ENCODE results near the gene OOSP2. TPM values are rescaled to one million over a fixed set of nuclear protein-coding genes. Genes with fewer than 3 reads are reported as not detected.
"Not testable (repeated sequence)": the region's sequence is repeated elsewhere in the genome, so short reads cannot be mapped to it uniquely, and the experiment has no call there.

Gene OOSP2
- total RNA-seq: not detected

- DNase-seq: no peak
Observed at GRCh38 chr11:60040109-60040508, at the start of gene OOSP2. Gene OOSP2 (plus strand): TSS chr11:60040409. CDS start chr11:60040460, 51 bp downstream.

- no peak for DNase-seq
Observed at GRCh38 chr11:59990421-59990820, 49.8 kb upstream of the OOSP2 start.

- DNase-seq: no peak
Observed at GRCh38 chr11:59992425-59992824, 47.8 kb upstream of the OOSP2 start.

DNA sequence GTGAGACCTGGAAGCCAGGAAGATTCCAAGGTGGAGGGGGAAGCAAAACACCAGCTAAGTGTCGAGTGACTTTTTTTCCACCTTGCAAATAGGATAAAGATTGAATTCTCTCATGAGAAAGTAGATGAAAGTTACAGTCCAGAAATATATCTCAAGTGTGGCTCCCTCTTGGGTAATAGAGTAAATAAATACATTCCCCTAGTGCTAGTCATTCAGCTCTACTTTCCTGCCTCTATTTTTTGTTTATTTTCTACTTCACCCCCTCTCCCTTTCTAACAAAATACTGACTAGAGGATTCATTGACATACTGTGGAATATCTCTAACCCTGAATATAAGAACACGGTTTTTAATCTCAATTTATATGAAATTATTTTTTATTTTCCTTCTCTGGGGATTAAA is 42.4 kb upstream of the OOSP2 start:
- no peak for DNase-seq

DNA sequence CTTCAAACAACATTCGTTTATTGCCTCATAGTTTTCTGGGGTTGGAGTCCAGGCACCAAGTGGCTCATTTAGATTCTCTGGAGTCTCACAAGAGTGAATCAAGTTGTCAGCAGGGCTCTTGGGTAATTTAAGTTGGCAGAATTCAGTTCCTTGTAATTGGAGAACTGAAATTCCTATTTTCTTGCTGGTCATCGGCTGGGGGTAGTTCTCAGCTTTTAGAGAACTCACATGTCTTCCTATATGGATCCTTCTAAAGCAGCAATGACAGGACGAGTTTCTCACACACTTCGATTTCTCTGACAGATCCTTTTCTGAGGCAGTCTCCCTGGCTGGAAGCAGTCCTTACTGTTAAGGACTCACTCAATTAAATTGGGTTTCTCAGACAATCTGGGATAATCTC is 40.5 kb upstream of the OOSP2 start:
- DNase-seq: no peak

- no peak for DNase-seq
Observed at GRCh38 chr11:60003729-60004128, 36.5 kb upstream of the OOSP2 start.

DNA sequence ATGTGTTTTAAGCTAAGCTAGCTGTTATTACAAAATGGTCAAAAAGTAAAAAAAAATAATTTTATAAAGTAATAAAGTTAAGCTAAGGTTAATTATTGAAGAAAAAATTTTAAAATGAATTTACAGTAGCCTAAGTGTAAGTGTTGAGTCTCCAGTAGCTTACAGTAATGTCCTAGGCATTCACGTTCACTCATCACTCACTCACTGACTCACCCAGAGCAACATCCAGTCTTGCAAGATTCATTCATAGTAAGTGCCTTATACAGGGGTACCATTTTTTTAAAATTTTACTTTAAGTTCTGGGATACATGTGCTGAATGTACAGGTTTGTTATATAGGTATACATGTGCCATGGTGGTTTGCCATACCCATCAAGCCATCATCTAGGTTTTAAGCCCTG is 34.8 kb upstream of the OOSP2 start:
- DNase-seq: no peak

- no peak for DNase-seq
Observed at GRCh38 chr11:60016881-60017280, 23.3 kb upstream of the OOSP2 start, which contains the start of gene OOSP4B. Gene OOSP4B (plus strand): TSS chr11:60017181.

GRCh38 chr11:60018058-60018457 is 22.2 kb upstream of the OOSP2 start:
- DNase-seq: no peak

GRCh38 chr11:60020376-60020775 is 19.8 kb upstream of the OOSP2 start:
- not testable (repeated sequence) for DNase-seq

- DNase-seq: no peak
Observed at GRCh38 chr11:60029015-60029632, 11.1 kb upstream of the OOSP2 start.

- not testable (repeated sequence) for DNase-seq
Observed at GRCh38 chr11:60050422-60050821, 10.2 kb downstream of the OOSP2 start.

DNA sequence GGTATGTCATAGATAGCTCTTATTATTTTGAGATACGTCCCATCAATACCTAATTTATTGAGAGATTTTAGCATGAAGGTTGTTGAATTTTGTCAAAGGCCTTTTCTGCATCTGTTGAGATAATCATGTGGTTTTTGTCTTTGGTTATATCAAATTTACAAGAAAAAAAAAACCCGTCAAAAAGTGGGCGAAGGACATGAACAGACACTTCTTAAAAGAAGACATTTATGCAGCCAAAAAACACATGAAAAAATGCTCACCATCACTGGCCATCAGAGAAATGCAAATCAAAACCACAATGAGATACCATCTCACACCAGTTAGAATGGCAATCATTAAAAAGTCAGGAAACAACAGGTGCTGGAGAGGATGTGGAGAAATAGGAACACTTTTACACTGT is 10.6 kb downstream of the OOSP2 start:
- DNase-seq: not testable (repeated sequence)

- DNase-seq: no peak
Observed at GRCh38 chr11:60056349-60056969, 16.2 kb downstream of the OOSP2 start, which contains the start of gene MS4A3. Gene MS4A3 (plus strand): TSS chr11:60056665. CDS start chr11:60061161, 4,496 bp downstream.

DNA sequence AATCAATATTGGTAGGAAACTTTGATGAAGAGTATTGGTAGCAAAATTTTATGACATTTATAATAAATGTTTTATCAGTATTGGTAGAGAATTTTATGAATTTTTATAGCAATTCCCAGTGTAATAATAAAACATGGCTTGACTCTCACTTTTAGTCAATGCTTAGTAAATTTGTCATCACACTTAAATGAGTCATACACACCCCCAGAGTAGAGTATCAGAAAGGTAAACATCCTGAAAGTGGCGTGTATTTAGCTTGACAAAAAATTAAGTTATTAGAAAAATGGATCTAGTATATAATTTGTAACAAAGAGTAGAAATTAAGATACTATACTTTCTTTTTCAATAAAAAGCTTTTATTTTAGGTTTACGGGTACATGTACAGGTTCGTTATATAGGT is 18.8 kb downstream of the OOSP2 start:
- no peak for DNase-seq

DNA sequence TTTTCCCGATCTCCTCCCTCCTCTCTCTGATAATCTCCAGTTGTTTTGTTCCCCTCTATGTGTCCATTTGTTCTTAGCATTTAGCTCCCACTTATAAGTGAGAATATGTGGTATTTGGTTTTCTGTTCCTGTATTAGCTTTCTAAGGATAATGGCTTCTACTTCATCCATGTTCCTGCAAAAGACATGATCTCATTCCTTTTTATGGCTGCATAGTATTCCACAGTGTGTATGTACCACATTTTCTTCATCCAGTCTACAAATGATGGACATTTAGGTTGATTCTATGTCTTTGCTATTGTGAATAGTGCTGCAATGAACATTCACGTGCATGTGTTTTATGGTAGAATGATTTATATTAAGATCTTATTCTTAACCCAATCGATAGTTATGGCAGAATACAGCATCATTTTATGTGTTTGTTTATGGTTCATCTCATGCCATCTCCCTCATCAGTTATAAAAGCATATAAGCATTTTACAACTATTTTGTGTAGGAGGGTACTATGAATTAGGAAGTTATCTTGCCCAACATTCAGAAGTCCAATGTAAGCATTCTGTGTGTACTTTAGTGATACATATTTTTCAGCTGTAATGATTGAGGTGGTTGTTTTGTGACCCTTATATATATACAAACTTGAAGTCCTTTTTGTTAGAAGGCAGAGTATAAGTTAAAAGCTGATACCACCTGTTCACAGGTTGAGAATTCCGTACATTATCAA is 19.5 kb downstream of the OOSP2 start:
- no peak for DNase-seq

DNA sequence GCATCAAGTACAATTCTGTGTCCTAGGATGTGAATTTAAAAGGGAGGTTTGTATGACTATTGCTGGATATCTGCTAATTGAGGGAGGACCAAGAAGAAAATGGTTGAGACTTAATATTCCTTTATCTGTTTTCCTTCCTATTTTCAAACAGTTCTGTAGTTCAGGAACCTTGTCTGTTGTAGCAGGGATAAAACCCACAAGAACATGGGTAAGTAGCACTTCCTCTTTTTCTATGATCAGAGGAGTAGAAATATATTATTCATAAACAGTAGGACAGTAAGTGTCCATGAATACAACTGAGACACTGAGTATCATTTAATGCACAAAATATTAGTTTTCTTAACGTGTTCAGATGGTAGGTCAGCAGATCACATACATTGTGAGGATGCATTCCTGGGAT is 23.9 kb downstream of the OOSP2 start:
- DNase-seq: no peak

GRCh38 chr11:60065801-60066200 is 25.6 kb downstream of the OOSP2 start:
- no peak for DNase-seq

GRCh38 chr11:60069450-60069849 is 29.2 kb downstream of the OOSP2 start:
- no peak for DNase-seq

- DNase-seq: not testable (repeated sequence)
Observed at GRCh38 chr11:60071644-60072043, 31.4 kb downstream of the OOSP2 start.

DNA sequence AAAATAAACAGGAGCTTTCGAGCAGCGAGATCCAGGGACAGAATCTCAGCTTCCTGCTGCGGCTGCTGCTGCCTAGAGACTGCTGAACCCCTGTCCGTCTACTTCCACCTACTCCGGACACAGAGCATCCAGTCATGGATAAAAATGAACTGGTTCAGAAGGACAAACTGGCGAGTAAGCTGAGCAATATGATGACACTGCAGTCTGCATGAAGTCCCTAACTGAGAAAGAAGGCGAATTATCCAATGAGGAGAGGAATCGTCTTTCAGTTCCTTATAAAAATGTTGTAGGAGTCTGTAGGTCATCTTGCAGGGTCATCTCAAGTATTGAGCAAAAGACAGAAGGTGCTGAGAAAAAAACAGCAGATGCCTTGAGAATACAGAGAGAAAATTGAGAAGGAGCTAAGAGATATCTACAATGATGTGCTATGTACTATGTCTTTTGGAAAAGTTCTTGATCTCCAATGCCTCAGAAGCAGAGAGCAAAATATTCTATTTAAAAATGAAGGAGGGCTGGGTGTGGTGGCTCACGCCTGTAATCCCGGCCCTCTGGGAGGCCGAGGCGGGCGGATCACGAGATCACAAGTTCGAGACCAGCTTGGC is 37.1 kb downstream of the OOSP2 start:
- DNase-seq: no peak

- DNase-seq: no peak
Observed at GRCh38 chr11:60077981-60078380, 37.8 kb downstream of the OOSP2 start.

DNA sequence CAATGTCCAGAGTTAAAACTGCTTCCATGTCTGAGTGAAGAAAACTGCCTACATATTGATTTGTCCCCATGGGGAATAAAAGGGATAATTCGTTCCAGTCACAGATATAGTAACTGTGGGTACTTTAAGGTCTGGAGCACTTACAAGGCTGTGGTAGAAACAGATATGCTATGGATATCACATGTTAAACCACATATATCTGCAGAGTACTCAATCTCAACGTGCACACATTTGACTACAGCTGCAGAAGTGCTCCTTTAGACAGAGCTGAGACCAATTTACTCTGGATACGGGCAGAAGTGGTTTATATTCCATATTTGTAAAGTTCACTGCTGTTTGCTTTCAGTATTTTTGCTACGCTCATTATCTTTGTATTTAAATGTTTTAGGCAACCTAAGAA is 38.5 kb downstream of the OOSP2 start:
- no peak for DNase-seq

Measured in occipital lobe (tissue), 2 donors.